KMS-11 (cell line): ENCODE results near the gene RAPGEF3.

ENCODE experiments used
- H2AFZ ChIP-seq: fragments of 200-600 bp; sonication (generic); 2 replicates; pipeline ENCODE4 v1.6.1; 2016; ENCODE audit warnings: antibody characterized with exemption, mixed run types, low read depth
- H3K27ac ChIP-seq: fragments of 200-600 bp; sonication (generic); 2 replicates; pipeline ENCODE4 v1.6.1; 2016; ENCODE audit warnings: mild to moderate bottlenecking, mixed run types
- H3K27me3 ChIP-seq: fragments of 200-600 bp; sonication (generic); 2 replicates; pipeline ENCODE4 v1.6.1; 2017; ENCODE audit warnings: mild to moderate bottlenecking, low read depth, mixed run types, moderate library complexity; ENCODE audit not compliant: insufficient read depth
- H3K36me3 ChIP-seq: fragments of 200-600 bp; sonication (generic); 2 replicates; pipeline ENCODE4 v1.6.1; 2017; ENCODE audit warnings: mild to moderate bottlenecking, mixed run types; ENCODE audit not compliant: insufficient read depth
- H3K4me1 ChIP-seq: fragments of 200-600 bp; sonication (generic); 2 replicates; pipeline ENCODE4 v1.6.1; 2016; ENCODE audit warnings: mild to moderate bottlenecking, low read depth, mixed run types; ENCODE audit not compliant: poor library complexity, severe bottlenecking
- H3K4me2 ChIP-seq: fragments of 200-600 bp; sonication (generic); 2 replicates; pipeline ENCODE4 v1.7.0; 2016; ENCODE audit warnings: mild to moderate bottlenecking, mixed run types
- H3K4me3 ChIP-seq: fragments of 200-600 bp; sonication (generic); IDR thresholded peaks from 2 replicates; pipeline ENCODE4 v1.6.1; 2017; ENCODE audit warnings: low read depth, low read length, mixed read lengths; ENCODE audit not compliant: insufficient read depth
- H3K79me2 ChIP-seq: fragments of 200-600 bp; sonication (generic); 2 replicates; pipeline ENCODE4 v1.6.1; 2016; ENCODE audit warnings: low read depth, mixed run types; ENCODE audit not compliant: insufficient read depth
- H3K9ac ChIP-seq: fragments of 200-600 bp; sonication (generic); 2 replicates; pipeline ENCODE4 v1.6.1; 2016; ENCODE audit warnings: mild to moderate bottlenecking, mixed run types
- H4K20me1 ChIP-seq: fragments of 200-600 bp; sonication (generic); 2 replicates; pipeline ENCODE4 v1.6.1; 2016; ENCODE audit warnings: mild to moderate bottlenecking, mixed run types; ENCODE audit not compliant: insufficient read depth
- CTCF ChIP-seq: fragments of 200-600 bp; sonication (generic); conservative IDR thresholded peaks from 2 replicates; pipeline ENCODE4 v1.6.1; 2017; ENCODE audit warnings: low read depth, mild to moderate bottlenecking, antibody characterized with exemption, low read length, moderate library complexity, mixed read lengths

Gene RAPGEF3

GRCh38 chr12:47725091-47725772, 33.4 kb downstream of the RAPGEF3 start, which contains the start of gene ENDOU:
Gene ENDOU (minus strand): TSS chr12:47725490. CDS start chr12:47725413, 77 bp downstream.
- no peaks in the 10 kb centered on the region for H4K20me1 ChIP-seq
- no peak for TF ChIP-seq CTCF
- no peak within 1 kb of the TSS for H3K9ac ChIP-seq
- H3K79me2 ChIP-seq, result no peaks in the 10 kb centered on the region
- H3K27me3 ChIP-seq, result no peaks in the 10 kb centered on the region; the same call in 1 of the 2 replicates
- H3K4me1 ChIP-seq, result peaks cover 21% of the 10 kb centered on the region
- no peak within 1 kb of the TSS for H2AFZ ChIP-seq
- H3K4me2 ChIP-seq, result no peak within 1 kb of the TSS
- no peak within 1 kb of the TSS for H3K4me3 ChIP-seq
- no peaks in the 10 kb centered on the region for H3K36me3 ChIP-seq
- H3K27ac ChIP-seq, result no peak within 1 kb of the TSS

- Histone ChIP-seq H3K4me3 (no peak overlapping the region), H4K20me1 (no peaks in the 10 kb centered on the region), H3K4me2 (no peak overlapping the region), H3K27ac (no peak overlapping the region), H3K4me1 (peaks cover 27% of the 10 kb centered on the region), H3K36me3 (no peaks in the 10 kb centered on the region), H3K79me2 (no peaks in the 10 kb centered on the region), H3K27me3 (no peaks in the 10 kb centered on the region; the same call in 1 of the 2 replicates), H2AFZ (no peak overlapping the region), H3K9ac (no peak overlapping the region)
- no peak for TF ChIP-seq CTCF
These were observed 35.6 kb downstream of the RAPGEF3 start for GRCh38 chr12:47722941-47723631.

- Histone ChIP-seq H4K20me1 (no peaks in the 10 kb centered on the region), H2AFZ (no peak overlapping the region), H3K36me3 (no peaks in the 10 kb centered on the region), H3K9ac (no peak overlapping the region), H3K4me3 (no peak overlapping the region), H3K27ac (no peak overlapping the region), H3K4me2 (peak overlapping the region; percentile 44), H3K79me2 (no peaks in the 10 kb centered on the region), H3K4me1 (peaks cover 35% of the 10 kb centered on the region), H3K27me3 (no peaks in the 10 kb centered on the region; the same call in 1 of the 2 replicates)
- no peak for TF ChIP-seq CTCF
These were observed 36.4 kb downstream of the RAPGEF3 start for GRCh38 chr12:47722136-47722834.

GRCh38 chr12:47721431-47721973, 37.2 kb downstream of the RAPGEF3 start:
- Histone ChIP-seq H4K20me1 (no peaks in the 10 kb centered on the region), H3K27ac (no peak overlapping the region), H2AFZ (no peak overlapping the region), H3K4me1 (peaks cover 38% of the 10 kb centered on the region), H3K9ac (no peak overlapping the region), H3K4me3 (no peak overlapping the region), H3K4me2 (peak overlapping the region; percentile 44), H3K79me2 (no peaks in the 10 kb centered on the region), H3K27me3 (no peaks in the 10 kb centered on the region; the same call in 1 of the 2 replicates), H3K36me3 (no peaks in the 10 kb centered on the region)
- TF ChIP-seq CTCF, result no peak
